HCEC 1CT (cell line): Measurements from ENCODE around the gene MAP6D1.
A peak's percentile ranks its signal among the peaks of the same experiment; 100 is the strongest.
"Not testable (repeated sequence)": the region's sequence is repeated elsewhere in the genome, so short reads cannot be mapped to it uniquely, and the experiment has no call there.

Experiments used
- DNase-seq: peaks from one replicate; pipeline ENCODE4 v3.0.0-alpha.2; 2017

Gene MAP6D1

DNA sequence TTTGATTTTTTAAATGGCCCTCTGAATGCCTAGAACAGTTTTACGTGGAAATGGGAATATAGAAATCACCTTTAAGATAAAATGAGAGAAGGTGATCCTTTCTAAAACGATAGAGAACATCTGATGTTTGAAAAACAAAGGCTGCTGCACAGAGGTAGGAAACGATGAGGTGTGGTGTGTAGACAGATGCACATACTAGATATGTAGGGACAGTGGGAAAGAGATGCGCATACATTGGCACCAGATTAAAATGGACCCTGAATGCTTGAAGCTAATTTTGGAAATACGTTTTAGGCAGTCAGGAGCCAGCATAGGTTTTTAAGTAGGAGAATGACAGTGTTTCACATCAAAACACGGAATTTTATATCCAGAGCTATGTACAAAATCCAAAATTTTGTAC is 29.0 kb downstream of the MAP6D1 start:
- DNase-seq = no peak

GRCh38 chr3:183794452-183794851 is 30.9 kb downstream of the MAP6D1 start:
- DNase-seq = no peak

DNA sequence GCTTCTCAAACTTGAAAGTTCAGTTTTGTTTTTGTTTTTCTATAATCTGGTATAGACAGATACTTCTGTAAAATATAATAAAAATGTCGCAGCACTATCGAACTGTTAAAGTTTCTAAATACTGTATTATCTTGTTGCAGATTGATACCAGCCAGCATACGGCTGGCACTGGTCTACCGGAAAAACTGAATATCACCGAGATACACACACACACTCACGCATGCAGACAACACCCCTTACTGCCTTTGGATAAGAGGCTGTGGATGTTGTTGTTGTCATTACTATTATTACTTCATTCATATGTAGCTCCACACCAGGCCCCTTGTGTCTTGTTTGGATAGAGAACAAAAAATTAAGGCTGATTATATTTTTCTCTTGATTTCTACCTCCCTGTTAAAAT is 32.4 kb downstream of the MAP6D1 start:
- DNase-seq = no peak

- no peak for DNase-seq
Measured at GRCh38 chr3:183790700-183791099, 34.7 kb downstream of the MAP6D1 start.

DNA sequence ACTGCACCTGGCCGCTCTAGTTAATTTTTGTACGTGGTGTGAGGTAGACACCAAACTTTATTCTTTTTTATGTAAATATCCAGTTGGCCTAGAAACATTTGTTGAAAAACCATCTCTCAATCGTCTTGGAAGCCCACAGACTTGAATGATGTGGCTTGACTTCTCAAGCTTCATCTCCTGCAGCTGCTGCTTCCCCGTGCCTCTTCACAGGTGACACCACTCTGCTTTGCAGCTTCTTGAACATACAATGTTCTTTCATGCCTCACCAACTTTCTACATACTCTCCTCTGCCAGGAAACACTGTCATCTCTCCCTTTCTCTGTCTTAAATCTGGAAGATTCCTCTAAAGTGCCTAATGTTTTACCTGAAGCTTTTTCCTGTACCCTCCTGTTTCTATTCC is 35.6 kb downstream of the MAP6D1 start:
- no peak for DNase-seq

DNA sequence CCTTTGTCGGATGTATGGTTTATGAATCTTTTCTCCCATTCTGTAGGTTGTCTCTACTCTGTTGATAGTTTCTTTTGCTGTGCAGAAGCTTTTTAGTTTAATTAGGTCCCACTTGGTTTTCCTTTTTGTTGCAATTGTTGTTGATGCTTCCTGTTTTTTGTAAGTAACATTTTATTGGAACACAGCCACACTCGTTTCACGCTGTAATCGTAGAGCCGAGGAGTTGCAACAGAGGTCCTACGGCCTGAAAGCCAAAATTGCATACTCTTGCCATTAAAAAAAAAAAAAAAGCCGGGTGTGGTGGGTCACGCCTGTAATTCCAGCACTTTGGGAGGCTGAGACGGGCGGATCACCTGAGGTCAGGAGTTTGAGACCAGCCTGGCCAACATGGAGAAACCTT is 40.9 kb downstream of the MAP6D1 start:
- not testable (repeated sequence) for DNase-seq

DNA sequence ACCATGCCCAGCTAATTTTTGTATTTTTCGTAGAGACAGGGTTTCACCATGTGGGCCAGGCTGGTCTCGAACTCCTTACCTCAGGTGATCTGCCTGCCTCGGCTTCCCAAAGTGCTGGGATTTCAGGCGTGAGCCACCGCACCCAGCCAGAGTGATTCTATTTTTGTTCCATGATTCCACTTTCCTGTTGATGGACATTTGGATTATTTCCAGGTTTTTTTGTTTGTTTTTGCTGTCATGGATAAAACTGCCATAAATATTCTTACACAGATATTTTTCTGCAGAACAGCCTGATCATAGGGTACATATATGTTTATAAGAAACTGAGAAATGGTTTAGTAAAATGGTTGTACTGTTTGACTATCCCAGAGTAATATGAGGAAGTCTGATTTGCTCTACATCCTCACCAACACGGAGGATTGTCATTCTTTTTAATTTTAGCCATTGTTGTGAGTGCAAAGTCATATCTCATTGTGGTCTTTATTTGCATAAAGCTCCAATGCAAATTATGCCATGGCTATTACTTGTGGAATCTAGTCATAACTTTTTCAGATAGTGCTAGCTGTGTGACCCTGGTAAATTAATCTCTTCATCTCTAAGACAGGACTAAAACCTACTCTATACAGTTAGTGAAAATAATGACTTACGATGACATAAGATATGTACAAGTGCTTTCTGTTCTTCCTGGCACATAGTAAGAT is 42.7 kb downstream of the MAP6D1 start:
- no peak for DNase-seq

- no peak for DNase-seq
Measured at GRCh38 chr3:183781246-183781645, 44.1 kb downstream of the MAP6D1 start.

GRCh38 chr3:183779896-183780465 is 45.4 kb downstream of the MAP6D1 start:
- no peak for DNase-seq

- no peak for DNase-seq
Measured at GRCh38 chr3:183777016-183777618, 48.3 kb downstream of the MAP6D1 start.

- DNase-seq = not testable (repeated sequence)
Measured at GRCh38 chr3:183776451-183776850, 48.9 kb downstream of the MAP6D1 start.

- DNase-seq = no peak
Measured at GRCh38 chr3:183775781-183776180, 49.6 kb downstream of the MAP6D1 start.

GRCh38 chr3:183774631-183775030 is 50.7 kb downstream of the MAP6D1 start:
- DNase-seq = peak; percentile 63

- no peak for DNase-seq
Measured at GRCh38 chr3:183769453-183769852, 55.9 kb downstream of the MAP6D1 start.

DNA sequence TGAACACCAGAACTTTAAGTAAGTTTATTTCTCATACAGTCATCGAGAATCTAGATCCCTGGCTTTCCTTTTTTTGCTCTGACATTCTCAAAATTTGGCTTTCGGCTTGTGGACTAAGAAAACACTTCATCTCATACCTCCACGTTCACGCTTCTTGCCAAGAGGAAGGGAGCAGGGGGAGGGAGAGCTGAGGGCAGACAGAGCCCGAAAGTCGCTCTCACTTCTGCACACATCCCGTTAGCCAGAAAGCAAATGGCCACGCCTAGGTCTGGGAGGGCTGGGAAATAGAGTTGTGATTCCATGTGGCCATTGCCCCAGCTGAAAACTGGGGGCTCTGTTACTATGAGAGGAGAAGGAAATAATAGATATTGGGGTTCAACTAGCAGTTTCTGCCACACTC is 57.3 kb downstream of the MAP6D1 start:
- no peak for DNase-seq

DNA sequence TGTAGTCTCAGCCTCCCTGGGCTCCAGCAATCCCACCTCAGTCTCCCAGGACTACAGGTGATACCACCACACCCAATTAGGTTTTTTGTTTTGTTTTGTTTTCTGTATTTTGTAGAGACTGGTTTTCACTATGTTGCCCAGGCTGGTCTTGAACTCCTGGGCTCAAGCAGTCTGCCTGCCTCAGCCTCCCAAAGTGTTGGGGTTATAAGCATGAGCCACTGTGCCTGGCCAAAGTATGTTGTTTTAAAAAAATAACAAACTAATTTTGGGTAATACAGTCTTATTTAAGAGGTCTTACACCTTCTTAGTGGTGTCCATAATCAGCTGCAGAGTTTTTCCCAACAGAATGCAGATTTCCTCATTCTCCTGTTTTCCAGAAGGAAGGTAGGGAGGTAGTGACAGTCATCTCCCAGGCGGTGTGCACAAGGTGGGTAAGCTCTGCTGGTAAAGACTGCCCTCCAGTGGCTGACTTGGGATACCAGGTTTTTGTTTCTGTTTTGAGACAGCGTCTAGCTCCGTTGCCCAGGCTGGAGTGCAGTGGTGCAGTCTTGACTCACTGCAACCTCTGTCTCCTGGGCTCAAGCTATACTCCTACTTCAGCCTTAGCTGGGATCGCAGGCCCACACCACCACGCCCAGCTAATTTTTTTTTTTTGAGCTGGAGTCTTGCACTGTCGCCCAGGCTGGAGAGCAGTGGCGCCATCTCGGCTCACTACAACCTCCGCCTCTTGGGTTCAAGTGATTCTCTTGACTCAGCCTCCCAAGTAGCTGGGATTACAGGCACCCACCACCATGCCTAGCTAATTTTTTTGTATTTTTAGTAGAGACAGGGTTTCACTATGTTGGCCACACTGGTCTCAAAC is 58.4 kb downstream of the MAP6D1 start:
- peak; percentile 60 for DNase-seq

DNA sequence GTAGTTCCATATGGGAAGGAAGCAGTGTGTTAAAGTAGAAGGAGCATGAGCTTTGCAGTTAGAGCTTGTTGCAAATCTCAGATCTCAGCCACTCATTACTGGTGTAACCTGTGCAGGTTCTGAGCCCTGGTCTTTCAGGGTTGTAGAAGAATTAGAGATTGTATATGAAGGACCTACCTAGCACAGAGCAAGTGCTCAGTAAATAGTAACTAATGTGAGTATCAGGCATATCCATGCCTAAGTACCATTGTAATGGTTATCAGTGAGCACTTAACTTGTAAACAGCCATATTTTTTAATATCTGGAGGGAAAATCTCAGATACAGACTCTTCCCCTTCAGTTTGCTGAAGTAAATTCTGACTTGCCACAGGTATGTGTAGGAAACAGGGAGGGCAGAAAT is 59.3 kb downstream of the MAP6D1 start:
- DNase-seq = no peak
